ENCODE measurements around the gene LECT2.

Gene LECT2

GRCh38 chr5:135954899-135955298 lies at the start of gene LECT2:
LECT2 (minus strand) TSS chr5:135954983; CDS start chr5:135954833, 150 bp downstream.
- no peak for DNase-seq (ENCODE audit: low read depth in 2 of 2)

- no peak for DNase-seq (ENCODE audit: low read depth in 2 of 2)
Measured at GRCh38 chr5:136004436-136004835, 49.7 kb upstream of the LECT2 start.

DNA sequence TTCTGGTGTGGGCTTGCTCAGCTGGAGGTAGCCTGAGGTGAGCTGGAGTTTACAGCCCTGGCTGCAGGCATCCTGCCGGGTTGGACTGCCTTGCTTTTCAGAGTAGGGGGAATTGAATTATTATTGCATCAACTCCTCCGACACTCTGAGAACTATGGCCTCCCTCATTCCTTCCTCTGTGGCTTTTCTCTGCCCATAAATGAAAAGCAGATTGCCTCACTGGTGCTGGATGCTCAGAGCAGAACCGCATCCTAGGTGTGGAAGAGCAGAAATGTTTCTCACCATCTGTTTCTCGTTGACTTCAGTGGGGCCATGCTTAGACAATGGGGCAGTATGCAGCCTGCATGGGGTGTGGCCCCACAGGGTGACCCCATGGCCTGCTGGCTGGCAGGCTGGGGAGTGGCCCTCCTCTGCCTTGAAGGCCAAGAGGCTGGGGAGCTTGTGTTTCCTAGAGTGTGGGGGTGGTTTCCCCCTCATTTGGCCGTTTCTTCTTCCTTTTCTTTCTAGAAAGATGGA lies 46.7 kb upstream of the LECT2 start:
- DNase-seq (ENCODE audit: low read depth in 2 of 2) = no peak

GRCh38 chr5:136000932-136001331 lies 46.1 kb upstream of the LECT2 start:
- DNase-seq (ENCODE audit: low read depth in 2 of 2) = no peak

DNA sequence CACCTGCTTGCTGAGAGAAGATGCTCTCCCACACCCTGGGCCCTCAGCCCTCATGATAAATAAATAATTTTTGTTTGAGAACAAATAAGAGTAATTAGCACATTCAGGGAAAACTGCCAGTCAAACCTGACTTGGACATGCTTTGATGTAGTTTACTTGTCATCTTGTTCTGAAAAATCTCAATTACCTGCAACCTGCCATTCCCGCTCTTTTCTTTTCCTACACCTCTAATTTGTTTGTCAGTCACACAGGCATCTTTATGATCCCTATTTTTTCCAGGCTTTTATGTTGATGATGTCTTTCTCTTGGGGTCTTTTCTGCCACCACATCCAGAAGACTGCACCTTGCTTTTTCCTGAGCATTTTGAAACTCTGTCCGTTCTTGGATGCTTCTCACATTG lies 45.4 kb upstream of the LECT2 start:
- DNase-seq (ENCODE audit: low read depth in 2 of 2) = no peak

GRCh38 chr5:135999406-136000139 lies 44.8 kb upstream of the LECT2 start:
- no peak for DNase-seq (ENCODE audit: low read depth in 2 of 2)

DNA sequence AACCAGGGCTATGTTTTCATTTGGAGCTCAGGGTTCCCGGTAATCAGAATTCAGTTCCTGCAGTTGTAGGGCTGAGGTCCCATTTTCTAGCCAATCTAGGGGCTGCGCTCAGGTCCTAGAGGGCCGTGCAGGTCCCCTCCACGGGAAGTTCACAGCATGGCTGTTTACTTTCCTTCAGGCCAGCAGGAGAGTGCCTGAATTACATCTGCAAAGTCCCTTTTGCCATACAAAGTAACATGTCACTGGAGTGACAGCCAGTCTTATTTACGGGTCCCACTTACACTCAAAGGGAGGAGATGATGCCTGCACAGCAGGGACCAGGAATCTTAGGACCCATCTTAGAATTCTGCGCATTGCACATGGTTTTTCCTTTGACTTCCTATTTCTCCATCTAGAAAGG lies 44.1 kb upstream of the LECT2 start:
- DNase-seq (ENCODE audit: low read depth in 2 of 2) = no peak

DNA sequence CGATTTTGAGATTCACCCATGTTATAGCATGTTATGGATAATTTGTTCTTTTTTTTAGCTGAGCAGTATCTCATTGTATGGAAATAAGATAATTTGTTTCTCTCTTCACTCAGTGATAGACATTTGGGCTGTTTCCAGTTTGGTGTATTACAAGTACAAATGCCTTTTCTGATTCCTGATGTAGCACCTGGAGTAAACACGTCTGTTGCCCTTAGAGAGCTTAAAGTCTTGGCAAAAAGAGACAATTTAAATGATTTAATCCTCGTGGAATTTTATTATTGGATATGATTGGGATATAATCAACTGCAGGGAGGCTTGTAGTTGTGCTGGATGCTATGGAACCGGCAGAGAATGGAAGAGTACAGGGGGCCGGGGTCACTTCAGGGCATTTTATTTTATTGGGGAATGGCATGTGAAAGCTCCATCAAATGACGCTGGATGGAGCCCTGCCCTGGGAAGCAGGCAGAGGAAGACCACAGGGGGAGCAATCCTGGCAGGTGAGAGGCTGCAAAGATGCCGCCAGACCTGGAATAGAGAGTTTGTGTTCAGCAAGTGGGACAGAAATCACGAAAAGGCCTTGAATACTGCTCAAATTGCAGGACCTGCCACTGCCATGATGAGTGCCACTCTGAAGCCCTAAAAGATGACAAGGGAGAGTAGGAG lies 43.0 kb upstream of the LECT2 start:
- no peak for DNase-seq (ENCODE audit: low read depth in 2 of 2)

DNA sequence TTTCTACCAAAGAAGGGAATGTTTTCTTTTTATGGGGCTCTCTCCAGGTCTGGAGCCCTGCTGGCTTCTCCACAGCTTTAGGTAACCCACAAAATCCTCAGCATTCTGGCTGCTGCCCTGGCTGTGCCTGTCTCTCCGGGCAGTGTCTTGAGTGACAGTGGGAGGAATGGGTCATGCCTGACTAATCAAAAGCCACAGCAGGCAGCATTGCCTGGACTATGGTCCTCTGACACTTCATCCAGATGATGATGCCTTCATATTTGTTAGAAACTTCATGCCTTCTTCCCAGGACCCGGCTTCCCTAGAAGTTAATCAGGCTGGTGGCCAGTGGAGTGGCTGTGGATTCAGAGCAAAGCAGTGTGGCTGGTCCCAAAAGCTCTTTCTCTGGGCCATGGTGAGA lies 41.8 kb upstream of the LECT2 start:
- no peak for DNase-seq (ENCODE audit: low read depth in 2 of 2)

- no peak for DNase-seq (ENCODE audit: low read depth in 2 of 2)
Measured at GRCh38 chr5:135995976-135996375, 41.2 kb upstream of the LECT2 start.

- no peak for DNase-seq (ENCODE audit: low read depth in 2 of 2)
Measured at GRCh38 chr5:135993880-135994636, 39.3 kb upstream of the LECT2 start.

GRCh38 chr5:135993335-135993879 lies 38.6 kb upstream of the LECT2 start:
- no peak for DNase-seq (ENCODE audit: low read depth in 2 of 2)

DNA sequence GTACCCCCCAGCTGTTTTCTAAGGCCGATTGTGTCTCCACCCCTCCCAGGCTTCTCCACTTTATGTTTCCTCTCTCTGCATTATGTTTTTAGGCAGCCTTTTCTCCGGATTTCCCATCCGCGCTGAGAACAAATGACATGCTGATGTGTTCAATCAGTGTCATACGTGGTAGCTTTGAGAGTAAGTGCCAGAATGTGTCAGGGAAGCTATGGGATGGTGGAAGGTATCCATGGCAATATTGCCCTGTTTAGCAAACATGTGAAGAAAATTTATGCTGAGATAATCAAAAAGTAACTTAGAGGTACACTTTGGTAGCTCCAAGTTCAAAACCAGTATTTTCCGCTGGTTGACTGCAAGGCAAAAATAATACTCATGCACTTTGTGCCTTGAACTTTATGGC lies 36.6 kb upstream of the LECT2 start:
- no peak for DNase-seq (ENCODE audit: low read depth in 2 of 2)

DNA sequence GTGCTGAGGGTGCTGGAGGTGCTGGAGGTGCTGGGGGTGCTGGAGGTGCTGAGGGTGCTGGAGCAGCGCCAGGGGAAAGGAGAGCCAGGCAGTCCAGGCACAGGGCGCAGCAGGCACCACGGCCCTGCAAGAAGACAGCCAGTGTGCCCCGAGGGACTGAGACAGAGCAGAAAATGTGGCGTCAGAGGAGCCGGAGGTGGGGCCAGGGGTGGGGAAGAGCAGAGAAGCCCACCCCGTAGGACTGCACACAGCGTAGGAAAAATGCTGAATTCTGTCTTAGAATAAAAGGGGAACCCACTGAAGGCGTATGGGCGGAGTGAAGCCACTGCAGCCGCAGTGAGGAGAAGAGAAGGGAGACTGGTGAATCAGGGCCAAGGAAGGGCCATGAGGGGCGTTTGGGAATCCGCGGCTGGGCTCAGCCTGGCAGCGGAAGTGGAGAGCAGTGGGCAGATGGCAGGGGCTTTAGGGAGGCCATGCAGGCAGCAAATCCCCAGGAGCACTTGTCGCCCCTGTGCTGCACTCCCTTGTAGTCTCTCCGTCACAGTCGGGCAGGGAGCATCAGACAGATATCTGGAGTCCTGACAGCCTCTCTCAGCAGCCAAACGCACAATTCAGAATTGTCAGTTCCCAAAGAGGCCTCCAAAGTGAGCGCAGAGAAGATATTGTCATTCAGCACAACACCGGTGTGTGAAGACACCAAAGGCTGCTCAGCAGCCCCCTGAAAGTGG lies 35.9 kb upstream of the LECT2 start:
- no peak for DNase-seq (ENCODE audit: low read depth in 2 of 2)

- DNase-seq (ENCODE audit: low read depth in 2 of 2) = no peak
Measured at GRCh38 chr5:135989686-135990085, 34.9 kb upstream of the LECT2 start.

DNA sequence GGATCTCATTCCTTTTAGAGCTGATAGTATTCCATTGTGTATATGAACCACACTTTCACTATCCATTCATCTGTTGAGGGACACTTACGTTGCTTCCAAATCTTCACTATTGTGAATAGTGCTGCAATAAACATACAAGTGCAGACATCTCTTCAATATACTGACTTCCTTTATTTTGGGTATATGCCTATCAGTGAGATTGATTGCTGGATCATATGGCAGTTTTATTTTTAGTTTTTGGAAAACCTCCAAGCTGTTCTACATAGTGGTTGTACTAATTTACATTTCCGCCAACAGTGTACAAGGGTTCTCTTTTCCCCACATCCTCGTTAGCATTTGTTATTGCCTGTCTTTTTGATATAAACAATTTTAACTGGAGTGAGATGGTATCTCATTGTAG lies 33.8 kb upstream of the LECT2 start:
- no peak for DNase-seq (ENCODE audit: low read depth in 2 of 2)

DNA sequence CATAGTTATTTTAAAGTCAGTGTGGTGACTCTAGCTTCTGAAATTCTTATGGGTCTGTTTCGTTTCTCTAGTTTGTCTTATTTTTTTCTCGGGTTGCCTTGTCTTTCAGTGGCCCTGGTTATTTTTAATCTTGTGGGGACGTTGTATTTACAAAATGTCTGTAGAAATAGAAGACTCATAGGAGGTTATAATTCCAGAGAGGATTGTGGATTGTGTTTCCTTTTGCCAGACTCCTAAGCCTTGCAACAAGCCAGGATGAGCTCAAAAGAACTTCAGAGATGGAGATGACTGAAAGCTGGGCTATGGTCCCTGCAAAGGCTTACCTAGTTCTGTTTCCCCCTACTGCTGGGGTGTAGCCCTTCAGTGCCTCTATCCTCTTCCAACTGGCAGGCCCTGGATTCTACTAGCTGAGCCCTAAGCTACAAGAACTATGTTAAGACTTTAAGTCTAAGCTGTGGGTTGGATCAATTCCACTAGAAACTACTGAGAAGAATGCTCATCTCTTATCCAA lies 32.2 kb upstream of the LECT2 start:
- no peak for DNase-seq (ENCODE audit: low read depth in 2 of 2)

- no peak for DNase-seq (ENCODE audit: low read depth in 2 of 2)
Measured at GRCh38 chr5:135986401-135986800, 31.6 kb upstream of the LECT2 start.

DNA sequence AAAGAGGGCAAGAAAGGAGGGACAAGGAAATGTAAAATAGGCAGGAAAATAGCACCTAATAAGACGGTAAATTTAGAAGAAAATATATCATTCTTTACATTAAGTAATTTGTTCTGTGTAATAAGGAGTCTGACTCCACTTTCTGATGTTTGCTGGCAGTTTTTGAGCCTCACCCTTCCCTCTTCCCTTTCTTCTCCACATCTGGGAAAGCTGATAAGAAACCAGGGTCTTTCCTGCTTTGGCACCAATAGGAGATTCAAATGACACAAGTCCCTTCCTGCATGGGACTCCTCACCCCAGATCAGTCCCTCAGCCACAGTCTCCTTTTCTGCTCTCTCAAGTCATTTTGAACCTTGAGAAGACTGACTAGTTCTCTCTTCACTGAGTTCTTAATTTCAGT lies 31.2 kb upstream of the LECT2 start:
- no peak for DNase-seq (ENCODE audit: low read depth in 2 of 2)

DNA sequence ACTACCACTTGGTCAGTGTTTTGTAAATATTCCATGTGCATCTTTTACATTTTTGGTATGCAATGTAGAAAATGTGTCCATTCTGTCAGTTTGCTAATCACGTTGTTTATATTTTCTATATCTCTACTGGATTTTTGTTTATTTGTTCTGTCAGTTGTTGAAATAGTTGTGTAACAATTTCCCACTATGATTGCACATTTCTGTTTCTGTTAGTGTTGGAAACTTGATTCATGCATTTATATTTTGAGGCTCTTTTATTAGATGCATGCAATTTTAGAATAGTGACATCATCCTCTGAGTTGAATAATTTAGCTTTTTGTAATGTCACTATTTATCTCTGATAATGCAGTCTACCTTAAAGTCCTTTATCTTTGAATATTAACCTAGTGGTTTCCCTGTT lies 25.8 kb upstream of the LECT2 start:
- no peak for DNase-seq (ENCODE audit: low read depth in 2 of 2)

GRCh38 chr5:135979510-135979909 lies 24.7 kb upstream of the LECT2 start:
- DNase-seq (ENCODE audit: low read depth in 2 of 2) = no peak
